HEK293 (cell line): ENCODE measurements around the gene KRTAP10-4.

Experiments
- SP2 ChIP-seq: fragments of 450-650 bp; formaldehyde crosslinking; IDR thresholded peaks from 2 replicates; pipeline ENCODE4 v1.5.1; 2016; ENCODE audit warnings: missing biosample characterization, missing genetic modification characterization
- ZNF341 ChIP-seq: fragments of 450-650 bp; formaldehyde crosslinking; IDR thresholded peaks from 2 replicates; pipeline ENCODE4; 2016; ENCODE audit warnings: low read depth, missing biosample characterization, missing genetic modification characterization
- ZNF423 ChIP-seq: fragments of 450-650 bp; formaldehyde crosslinking; IDR thresholded peaks from 2 replicates; pipeline ENCODE4 v1.5.1; 2016; ENCODE audit warnings: missing biosample characterization, missing genetic modification characterization
- TF ChIP-seq, protein P1 (sequence below): fragments of 450-650 bp; formaldehyde crosslinking; IDR thresholded peaks from 2 replicates; pipeline ENCODE4 v1.5.1; 2016; ENCODE audit warnings: missing biosample characterization, missing genetic modification characterization

DNA sequence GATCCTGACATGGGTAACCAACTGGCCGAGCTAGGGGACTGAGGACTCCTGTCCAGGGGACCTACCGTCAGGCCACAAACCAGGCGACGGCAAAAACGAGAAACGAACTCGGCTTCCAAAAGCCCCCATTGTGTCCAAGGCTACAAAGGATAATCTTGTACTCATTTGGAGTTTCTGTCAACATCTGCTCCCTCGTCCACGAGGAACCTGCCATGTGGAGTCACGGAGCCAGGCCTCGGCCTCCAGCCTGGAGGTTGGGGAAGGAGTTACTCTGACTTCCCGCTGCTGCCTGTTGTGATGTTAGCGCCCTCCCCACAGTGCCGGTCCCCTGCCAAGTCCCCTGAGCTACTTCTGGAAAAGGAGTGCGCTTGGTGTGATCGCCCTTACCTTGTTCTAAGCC is 40.8 kb upstream of the KRTAP10-4 start:
- TF ChIP-seq, protein P1, sequence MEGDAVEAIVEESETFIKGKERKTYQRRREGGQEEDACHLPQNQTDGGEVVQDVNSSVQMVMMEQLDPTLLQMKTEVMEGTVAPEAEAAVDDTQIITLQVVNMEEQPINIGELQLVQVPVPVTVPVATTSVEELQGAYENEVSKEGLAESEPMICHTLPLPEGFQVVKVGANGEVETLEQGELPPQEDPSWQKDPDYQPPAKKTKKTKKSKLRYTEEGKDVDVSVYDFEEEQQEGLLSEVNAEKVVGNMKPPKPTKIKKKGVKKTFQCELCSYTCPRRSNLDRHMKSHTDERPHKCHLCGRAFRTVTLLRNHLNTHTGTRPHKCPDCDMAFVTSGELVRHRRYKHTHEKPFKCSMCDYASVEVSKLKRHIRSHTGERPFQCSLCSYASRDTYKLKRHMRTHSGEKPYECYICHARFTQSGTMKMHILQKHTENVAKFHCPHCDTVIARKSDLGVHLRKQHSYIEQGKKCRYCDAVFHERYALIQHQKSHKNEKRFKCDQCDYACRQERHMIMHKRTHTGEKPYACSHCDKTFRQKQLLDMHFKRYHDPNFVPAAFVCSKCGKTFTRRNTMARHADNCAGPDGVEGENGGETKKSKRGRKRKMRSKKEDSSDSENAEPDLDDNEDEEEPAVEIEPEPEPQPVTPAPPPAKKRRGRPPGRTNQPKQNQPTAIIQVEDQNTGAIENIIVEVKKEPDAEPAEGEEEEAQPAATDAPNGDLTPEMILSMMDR, result no peak
- TF ChIP-seq ZNF341 (tag by site-specific recombination) (no peak), ZNF423 (tag by site-specific recombination) (no peak), SP2 (tag by site-specific recombination) (no peak)
